C4-2B (cell line): ENCODE measurements around the gene RAB14.
A peak's percentile ranks its signal among the peaks of the same experiment; 100 is the strongest.

ENCODE experiments used
- H3K27ac ChIP-seq: fragments of 450-650 bp; 2 replicates; pipeline ENCODE4 v1.5.1; 2017
- ZFX ChIP-seq: fragments of 450-650 bp; IDR thresholded peaks from 2 replicates; pipeline ENCODE4 v1.6.1; 2017
- TF ChIP-seq, protein P1 (sequence below): fragments of 450-650 bp; conservative IDR thresholded peaks from 2 replicates; pipeline ENCODE4 v1.5.1; 2017; ENCODE audit warnings: mild to moderate bottlenecking

RAB14 gene

DNA sequence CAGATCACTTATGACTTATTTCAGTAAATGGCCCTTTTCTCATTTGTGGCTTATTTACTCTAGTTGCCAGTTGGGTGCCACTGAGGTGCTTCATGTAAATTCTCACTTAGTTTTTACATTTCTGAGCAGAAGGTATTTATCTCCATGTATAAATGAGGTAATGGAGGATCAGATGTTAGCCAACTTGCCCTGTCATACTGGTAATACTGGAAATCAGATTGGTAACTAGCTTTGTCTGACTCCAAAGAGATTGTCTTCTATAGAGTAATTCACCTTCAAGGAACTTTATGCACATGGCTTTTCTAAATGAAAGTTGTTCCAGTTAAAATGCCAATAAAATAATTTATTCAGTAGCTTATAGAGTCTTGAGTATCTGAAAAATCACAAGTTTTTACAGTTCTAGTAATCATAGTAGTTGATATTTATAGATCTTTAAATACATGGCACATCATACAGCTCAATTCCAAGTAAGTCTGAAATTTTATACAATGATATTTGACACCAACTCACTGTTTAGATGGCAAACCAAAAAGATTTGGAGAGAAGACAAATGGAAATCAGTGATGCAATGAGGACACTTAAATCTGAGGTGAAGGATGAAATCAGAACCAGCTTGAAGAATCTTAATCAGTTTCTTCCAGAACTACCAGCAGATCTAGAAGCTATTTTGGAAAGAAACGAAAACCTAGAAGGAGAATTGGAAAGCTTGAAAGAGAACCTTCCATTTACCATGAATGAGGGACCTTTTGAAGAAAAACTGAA lies 28.8 kb downstream of the RAB14 start:
- H3K27ac ChIP-seq, result no peak overlapping the region
- TF ChIP-seq, protein P1, sequence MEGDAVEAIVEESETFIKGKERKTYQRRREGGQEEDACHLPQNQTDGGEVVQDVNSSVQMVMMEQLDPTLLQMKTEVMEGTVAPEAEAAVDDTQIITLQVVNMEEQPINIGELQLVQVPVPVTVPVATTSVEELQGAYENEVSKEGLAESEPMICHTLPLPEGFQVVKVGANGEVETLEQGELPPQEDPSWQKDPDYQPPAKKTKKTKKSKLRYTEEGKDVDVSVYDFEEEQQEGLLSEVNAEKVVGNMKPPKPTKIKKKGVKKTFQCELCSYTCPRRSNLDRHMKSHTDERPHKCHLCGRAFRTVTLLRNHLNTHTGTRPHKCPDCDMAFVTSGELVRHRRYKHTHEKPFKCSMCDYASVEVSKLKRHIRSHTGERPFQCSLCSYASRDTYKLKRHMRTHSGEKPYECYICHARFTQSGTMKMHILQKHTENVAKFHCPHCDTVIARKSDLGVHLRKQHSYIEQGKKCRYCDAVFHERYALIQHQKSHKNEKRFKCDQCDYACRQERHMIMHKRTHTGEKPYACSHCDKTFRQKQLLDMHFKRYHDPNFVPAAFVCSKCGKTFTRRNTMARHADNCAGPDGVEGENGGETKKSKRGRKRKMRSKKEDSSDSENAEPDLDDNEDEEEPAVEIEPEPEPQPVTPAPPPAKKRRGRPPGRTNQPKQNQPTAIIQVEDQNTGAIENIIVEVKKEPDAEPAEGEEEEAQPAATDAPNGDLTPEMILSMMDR, result no peak
- TF ChIP-seq ZFX, result no peak

DNA sequence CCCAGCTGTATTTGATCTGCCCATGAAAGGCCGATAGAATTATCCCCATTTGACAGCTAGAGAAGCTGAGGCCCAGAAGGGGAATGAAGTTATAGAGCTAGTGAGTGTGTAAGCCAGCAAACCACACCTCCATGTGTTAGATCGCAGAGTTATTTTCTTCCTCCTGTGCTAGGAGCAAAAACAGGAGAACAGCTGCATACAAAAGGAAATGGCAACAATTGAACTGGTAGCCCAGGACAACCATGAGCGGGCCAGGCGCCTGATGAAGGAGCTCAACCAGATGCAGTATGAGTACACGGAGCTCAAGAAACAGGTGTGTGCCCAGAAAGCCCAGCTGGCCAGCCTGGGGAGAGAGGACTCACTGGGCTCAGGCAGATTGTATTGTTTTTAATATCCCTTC lies 30.4 kb downstream of the RAB14 start:
- TF ChIP-seq, protein P1, result no peak
- no peak for TF ChIP-seq ZFX
- H3K27ac ChIP-seq, result no peak overlapping the region

DNA sequence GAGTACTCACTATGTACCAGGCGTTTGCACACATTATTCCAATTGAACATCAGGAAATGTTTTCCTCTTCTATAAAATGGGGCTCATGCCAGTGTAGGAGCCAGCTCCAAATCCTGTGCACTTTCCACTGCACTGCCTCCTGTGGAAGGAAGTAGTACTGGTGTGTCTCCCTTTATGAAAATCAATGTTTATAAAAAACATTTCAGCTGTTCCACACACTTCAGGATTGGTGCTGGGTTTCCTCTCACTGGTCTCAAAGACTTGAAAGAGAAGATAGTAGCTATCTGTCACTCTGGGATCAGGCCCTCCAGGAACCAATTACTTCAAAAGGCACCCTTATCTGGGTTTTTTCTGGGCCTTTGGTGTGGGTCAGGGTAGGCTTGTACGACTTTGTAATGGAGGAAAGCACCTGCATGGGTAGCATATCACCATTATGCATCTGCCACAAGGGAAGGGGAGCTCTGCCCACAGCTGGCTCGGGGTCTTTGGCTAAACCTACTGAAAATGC lies 32.5 kb downstream of the RAB14 start:
- H3K27ac ChIP-seq, result no peak overlapping the region
- TF ChIP-seq, protein P1, result peak; percentile 82
- TF ChIP-seq ZFX, result no peak

DNA sequence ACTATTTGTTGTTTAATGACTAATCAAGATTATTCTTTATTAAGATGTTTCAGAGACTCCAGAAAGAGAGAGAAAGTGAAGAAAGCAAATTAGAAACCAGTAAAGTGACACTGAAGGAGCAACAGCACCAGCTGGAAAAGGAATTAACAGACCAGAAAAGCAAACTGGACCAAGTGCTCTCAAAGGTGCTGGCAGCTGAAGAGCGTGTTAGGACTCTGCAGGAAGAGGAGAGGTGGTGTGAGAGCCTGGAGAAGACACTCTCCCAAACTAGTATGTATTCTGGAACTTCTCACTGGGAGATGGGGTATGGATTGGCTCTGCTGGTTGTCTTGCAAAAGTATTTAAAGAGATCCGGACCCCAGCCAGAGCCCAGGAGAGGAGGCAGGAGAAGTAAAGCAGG lies 33.6 kb downstream of the RAB14 start:
- no peak overlapping the region for H3K27ac ChIP-seq
- TF ChIP-seq, protein P1, result no peak
- TF ChIP-seq ZFX, result no peak

DNA sequence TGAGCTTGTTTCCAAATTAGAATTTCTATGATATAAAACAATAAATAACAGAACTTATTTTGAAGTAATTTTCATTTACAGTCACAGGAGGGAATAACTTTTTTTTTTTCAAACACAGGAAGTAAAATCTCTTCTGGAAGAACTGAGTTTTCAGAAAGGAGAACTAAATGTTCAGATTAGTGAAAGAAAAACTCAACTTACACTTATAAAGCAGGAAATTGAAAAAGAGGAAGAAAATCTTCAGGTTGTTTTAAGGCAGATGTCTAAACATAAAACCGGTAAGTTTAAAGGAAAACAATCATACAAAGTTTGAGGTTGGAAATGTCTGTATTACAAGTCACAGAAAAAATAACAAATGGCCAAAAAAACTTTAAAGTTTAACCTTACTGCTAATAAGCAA lies 41.6 kb downstream of the RAB14 start:
- TF ChIP-seq ZFX, result no peak
- TF ChIP-seq, protein P1, result no peak

DNA sequence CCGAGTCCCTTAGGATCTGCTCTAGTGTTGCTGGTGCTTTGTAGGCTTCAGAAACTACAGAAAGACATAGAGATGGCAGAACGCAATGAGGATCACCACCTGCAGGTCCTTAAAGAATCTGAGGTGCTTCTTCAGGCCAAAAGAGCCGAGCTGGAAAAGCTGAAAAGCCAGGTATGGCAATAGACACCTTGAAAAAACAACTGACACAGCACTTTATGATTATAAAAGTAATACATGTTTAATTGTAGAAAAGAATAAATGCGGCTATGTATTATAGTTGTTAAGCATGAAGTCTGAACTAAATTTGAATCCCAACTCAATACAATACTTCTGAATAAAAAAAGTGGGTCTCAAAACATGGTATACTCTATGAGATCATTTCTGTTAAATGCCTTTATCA lies 43.7 kb downstream of the RAB14 start:
- TF ChIP-seq, protein P1, result no peak
- no peak for TF ChIP-seq ZFX

More for the DNA sequence above, 41.6 kb downstream of the RAB14 start:
- H3K27ac ChIP-seq, result no peak overlapping the region

DNA sequence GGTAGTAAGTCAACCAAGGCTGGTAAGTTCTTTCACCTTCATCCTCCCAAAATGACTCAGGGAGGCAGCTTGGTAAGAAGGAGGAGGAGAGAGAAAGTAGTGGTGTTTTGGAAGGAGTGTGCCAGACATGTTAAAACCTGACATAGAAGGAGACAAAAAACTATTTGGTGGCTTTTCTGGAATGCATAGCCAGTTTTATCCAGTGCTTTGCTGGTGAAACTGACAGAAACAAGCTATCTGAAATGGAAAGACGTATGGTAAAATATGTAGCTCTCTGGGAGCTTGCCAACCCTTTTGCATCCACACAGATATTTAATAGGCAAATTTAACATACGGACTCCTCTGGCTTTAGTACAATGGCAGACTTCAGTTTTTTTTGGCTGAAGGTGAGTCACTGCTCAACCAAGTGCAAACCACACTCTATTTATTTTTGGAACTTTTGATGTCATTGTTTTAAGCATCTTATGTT lies 45.4 kb downstream of the RAB14 start:
- no peak overlapping the region for H3K27ac ChIP-seq
- TF ChIP-seq, protein P1, result no peak
- TF ChIP-seq ZFX, result no peak

More for the DNA sequence above, 43.7 kb downstream of the RAB14 start:
- no peak overlapping the region for H3K27ac ChIP-seq
